ENCODE measurements around the gene TAS2R1. TPM values are rescaled to one million over a fixed set of nuclear protein-coding genes. Genes with fewer than 3 reads are reported as not detected.

TAS2R1 gene
- total RNA-seq, 1 donor from 2014 or later: not detected

DNA sequence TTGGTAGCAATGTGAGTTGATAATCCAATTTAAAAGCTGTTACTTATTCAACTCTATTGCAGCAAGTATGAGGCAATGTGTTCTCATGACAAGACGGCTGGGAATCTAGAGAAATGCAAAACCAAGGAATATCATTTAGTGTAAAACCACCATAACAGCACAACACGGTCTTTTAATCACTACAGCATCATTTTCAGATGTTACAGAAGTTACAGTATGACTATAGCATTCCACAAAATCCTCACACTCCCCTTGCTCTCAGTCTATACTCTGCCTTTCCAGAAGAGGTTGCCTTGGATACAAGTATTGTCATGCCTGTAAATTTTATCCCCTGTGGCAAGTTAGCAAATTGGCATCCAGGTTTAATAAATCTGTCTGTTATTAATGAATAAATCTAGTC, 28.6 kb upstream of the TAS2R1 start:
- H3K9me3 Mint-ChIP-seq: no peaks in the 10 kb centered on the region
- no peak overlapping the region for H3K27ac Mint-ChIP-seq (ENCODE audit: unreplicated experiment)
- H3K27me3 Mint-ChIP-seq (ENCODE audit: low read depth): no peaks in the 10 kb centered on the region
- no peak overlapping the region for H3K4me3 Mint-ChIP-seq
- no peak for DNase-seq (ENCODE audit: low read depth, low spot score)
- no peaks in the 10 kb centered on the region for H3K36me3 Mint-ChIP-seq (ENCODE audit: low read depth)
- no peaks in the 10 kb centered on the region for H3K4me1 Mint-ChIP-seq
- no peak for TF ChIP-seq CTCF (conservative IDR thresholded peaks at IDR 0.05)

DNA sequence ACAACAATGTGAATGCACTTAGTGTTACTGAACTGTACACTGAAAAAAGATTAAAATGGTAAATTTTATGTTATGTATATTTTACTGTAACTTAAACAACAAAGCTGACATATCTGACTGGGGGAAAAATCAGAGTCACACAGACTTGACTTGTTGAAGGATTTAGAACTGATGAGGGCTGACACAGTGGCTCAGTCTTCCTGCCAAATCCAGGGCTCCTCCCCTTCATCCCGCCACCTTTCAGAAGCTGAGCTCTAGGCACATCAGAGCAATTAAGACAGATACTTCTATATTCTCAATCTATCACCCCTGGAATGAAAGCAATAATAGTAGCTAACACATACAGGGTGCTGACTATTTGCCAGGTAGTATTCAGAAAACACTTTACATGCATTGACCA, 27.7 kb upstream of the TAS2R1 start:
- Mint-ChIP-seq H3K9me3 (no peaks in the 10 kb centered on the region), H3K4me1 (no peaks in the 10 kb centered on the region), H3K27me3 (ENCODE audit: low read depth) (no peaks in the 10 kb centered on the region), H3K36me3 (ENCODE audit: low read depth) (no peaks in the 10 kb centered on the region), H3K27ac (ENCODE audit: unreplicated experiment) (no peak overlapping the region), H3K4me3 (no peak overlapping the region)
- no peak for DNase-seq (ENCODE audit: low read depth, low spot score)
- no peak for TF ChIP-seq CTCF (conservative IDR thresholded peaks at IDR 0.05)

DNA sequence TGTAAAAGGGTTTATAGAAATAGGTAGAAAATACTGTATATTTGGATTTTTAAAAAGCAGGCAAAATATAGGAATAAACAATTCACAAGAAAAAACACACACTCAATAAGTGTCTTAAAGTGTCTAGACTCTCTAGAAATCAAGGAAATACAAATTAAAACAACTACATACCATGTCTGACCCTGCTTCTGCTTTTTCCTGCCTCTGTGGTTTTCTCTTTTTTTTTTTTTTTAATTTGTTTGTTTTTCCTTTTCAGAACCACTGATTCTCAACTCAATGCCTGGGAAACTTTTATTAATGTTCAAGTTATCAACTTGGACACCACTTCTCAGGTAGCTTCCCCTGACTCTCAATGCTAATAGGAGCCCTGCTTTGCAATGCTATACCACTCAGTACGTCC, 25.5 kb upstream of the TAS2R1 start:
- no peak for TF ChIP-seq CTCF (conservative IDR thresholded peaks at IDR 0.05)
- no peak for DNase-seq (ENCODE audit: low read depth, low spot score)
- H3K9me3 Mint-ChIP-seq: no peaks in the 10 kb centered on the region
- H3K27me3 Mint-ChIP-seq (ENCODE audit: low read depth): no peaks in the 10 kb centered on the region
- no peaks in the 10 kb centered on the region for H3K4me1 Mint-ChIP-seq
- no peaks in the 10 kb centered on the region for H3K36me3 Mint-ChIP-seq (ENCODE audit: low read depth)
- no peak overlapping the region for H3K27ac Mint-ChIP-seq (ENCODE audit: unreplicated experiment)
- no peak overlapping the region for H3K4me3 Mint-ChIP-seq

DNA sequence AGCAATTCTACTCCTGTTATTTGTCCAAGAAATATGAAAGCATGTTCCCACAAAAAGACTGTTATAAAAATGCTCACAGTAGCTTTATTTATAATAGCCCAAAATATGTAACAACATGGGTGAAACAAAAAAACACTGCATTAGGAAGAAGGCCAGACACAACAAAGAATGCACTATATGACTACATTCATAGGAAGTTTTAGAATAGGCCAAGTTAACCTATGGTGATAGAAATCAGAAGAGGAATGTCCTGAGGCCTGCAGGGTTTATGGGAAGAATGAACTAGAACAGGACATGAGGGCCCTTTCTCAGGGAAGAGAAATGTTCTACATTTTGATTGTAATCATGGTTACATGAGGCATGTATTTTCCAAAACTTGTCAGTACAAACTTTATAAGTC, 24.7 kb upstream of the TAS2R1 start:
- DNase-seq (ENCODE audit: low read depth, low spot score): no peak
- TF ChIP-seq CTCF (conservative IDR thresholded peaks at IDR 0.05): no peak
- Mint-ChIP-seq H3K27ac (ENCODE audit: unreplicated experiment) (no peak overlapping the region), H3K4me3 (no peak overlapping the region), H3K9me3 (no peaks in the 10 kb centered on the region), H3K36me3 (ENCODE audit: low read depth) (no peaks in the 10 kb centered on the region), H3K27me3 (ENCODE audit: low read depth) (no peaks in the 10 kb centered on the region), H3K4me1 (no peaks in the 10 kb centered on the region)

GRCh38 chr5:9653811-9654210, 23.7 kb upstream of the TAS2R1 start:
- H3K27ac Mint-ChIP-seq (ENCODE audit: unreplicated experiment): no peak overlapping the region
- no peaks in the 10 kb centered on the region for H3K9me3 Mint-ChIP-seq
- TF ChIP-seq CTCF (conservative IDR thresholded peaks at IDR 0.05): no peak
- no peaks in the 10 kb centered on the region for H3K4me1 Mint-ChIP-seq
- H3K27me3 Mint-ChIP-seq (ENCODE audit: low read depth): no peaks in the 10 kb centered on the region
- DNase-seq (ENCODE audit: low read depth, low spot score): no peak
- H3K36me3 Mint-ChIP-seq (ENCODE audit: low read depth): no peaks in the 10 kb centered on the region
- no peak overlapping the region for H3K4me3 Mint-ChIP-seq

GRCh38 chr5:9653061-9653460, 22.9 kb upstream of the TAS2R1 start:
- H3K27ac Mint-ChIP-seq (ENCODE audit: unreplicated experiment): no peak overlapping the region
- no peaks in the 10 kb centered on the region for H3K27me3 Mint-ChIP-seq (ENCODE audit: low read depth)
- H3K4me1 Mint-ChIP-seq: no peaks in the 10 kb centered on the region
- DNase-seq (ENCODE audit: low read depth, low spot score): no peak
- no peaks in the 10 kb centered on the region for H3K9me3 Mint-ChIP-seq
- no peaks in the 10 kb centered on the region for H3K36me3 Mint-ChIP-seq (ENCODE audit: low read depth)
- no peak for TF ChIP-seq CTCF (conservative IDR thresholded peaks at IDR 0.05)
- H3K4me3 Mint-ChIP-seq: no peak overlapping the region
